ENCODE results near the gene HEPHL1.
"Not testable (repeated sequence)": the region's sequence is repeated elsewhere in the genome, so short reads cannot be mapped to it uniquely, and the experiment has no call there.

The HEPHL1 gene, protein sequence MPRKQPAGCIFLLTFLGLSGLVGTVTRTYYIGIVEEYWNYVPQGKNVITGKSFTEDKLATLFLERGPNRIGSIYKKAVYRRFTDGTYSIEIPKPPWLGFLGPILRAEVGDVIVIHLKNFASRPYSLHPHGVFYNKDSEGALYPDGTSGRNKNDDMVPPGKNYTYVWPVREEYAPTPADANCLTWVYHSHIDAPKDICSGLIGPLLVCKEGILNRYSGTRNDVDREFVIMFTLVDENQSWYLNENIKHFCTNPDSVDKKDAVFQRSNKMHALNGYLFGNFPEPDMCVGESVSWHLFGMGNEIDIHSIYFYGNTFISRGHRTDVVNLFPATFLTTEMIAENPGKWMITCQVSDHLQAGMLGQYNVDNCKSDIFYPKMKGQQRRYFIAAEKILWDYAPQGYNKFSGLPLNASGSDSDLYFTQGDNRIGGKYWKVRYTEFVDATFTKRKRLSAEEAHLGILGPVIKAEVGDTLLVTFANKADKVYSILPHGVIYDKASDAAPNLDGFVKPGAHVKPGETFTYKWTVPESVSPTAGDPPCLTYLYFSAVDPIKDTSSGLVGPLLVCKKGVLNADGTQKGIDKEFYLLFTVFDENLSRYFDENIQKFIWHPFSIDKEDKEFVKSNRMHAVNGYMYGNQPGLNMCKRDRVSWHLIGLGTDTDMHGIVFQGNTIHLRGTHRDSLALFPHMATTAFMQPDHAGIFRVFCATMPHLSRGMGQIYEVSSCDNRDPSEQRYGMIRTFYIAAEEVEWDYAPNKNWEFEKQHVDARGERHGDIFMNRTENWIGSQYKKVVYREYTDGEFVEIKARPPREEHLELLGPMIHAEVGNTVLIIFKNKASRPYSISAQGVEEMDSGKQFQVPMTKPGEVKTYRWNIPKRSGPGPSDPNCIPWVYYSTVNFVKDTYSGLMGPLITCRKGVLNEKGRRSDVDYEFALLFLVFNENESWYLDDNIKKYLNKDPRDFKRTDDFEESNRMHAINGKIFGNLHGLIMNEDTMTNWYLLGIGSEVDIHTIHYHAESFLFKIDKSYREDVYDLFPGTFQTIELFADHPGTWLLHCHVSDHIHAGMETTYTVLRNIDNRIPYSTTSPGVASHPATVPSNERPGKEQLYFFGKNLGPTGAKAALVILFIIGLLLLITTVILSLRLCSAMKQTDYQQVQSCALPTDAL

DNA sequence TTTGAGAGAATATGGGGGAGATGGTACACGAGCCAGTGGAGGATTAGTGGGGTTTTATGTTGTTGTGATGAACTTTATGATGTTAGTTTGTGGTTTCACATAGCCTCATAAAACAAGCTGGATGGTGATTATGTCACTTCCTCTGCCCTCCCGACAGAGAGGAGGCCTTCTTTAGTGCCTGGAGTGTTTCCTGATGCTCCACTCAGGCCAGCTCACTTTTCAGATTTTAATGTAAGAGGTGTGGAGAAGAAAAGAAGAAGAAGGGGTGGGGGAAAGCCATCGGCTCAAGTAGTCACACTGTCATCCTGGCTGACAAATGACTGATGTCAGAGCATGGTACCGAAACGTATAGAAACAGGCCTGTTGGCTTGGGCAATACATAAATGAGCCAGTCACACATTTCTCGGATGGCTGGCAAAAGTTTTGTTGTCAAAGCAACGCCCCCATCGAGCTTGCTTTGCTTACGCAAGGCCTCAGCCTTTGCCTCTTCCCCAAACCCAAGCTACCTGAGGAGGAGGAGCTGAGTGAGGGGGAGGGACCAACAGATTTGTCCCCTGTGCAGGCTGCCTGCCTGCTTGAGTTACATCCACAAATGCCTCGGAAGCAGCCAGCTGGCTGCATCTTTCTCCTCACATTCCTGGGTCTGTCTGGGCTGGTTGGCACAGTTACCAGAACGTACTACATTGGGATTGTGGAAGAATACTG is at the start of gene HEPHL1:
Gene HEPHL1, plus strand, starts transcription at position 578 of the 705 bp plus-strand sequence. Its CDS starts 15 bp downstream, at position 593.
- Histone ChIP-seq H3K27ac (ENCODE audit: low read length) (no peak within 1 kb of the TSS), H3K9me3 (ENCODE audit: control insufficient read depth in 2 of 2, low read length in 2 of 2) (no peaks in the 10 kb centered on the region), H3K36me3 (ENCODE audit: control insufficient read depth in 2 of 2, insufficient read depth in 2 of 2, low read length in 2 of 2) (no peaks in the 10 kb centered on the region), H3K9ac (ENCODE audit: low read length in 2 of 2) (no peak within 1 kb of the TSS), H3K4me3 (ENCODE audit: low read length in 2 of 2) (no peak within 1 kb of the TSS), H3K27me3 (ENCODE audit: control insufficient read depth in 1 of 2, insufficient read depth in 2 of 2, low read length in 2 of 2) (no peaks in the 10 kb centered on the region), H3K4me1 (ENCODE audit: control insufficient read depth, insufficient read depth, low read length) (no peaks in the 10 kb centered on the region)

DNA sequence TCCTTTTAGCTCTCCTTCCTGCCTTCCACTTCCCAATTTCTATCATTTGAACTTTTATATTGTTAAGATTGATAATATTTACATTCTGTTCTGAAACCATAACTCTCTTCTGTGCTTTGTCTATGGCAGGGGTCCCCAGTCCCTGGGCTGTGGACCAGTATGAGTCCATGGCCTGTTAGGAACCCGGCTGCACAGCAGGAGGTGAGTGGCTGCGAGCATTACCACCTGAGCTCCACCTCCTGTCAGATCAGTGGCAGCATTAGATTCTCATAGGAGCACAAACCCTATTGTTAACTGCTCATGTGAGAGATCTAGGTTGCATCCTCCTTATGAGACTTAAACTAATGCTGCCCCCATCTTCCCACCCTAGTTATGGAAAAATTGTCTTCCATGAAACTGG is 48.4 kb upstream of the HEPHL1 start:
- Histone ChIP-seq H3K9me3 (ENCODE audit: control insufficient read depth in 2 of 2, low read length in 2 of 2) (peaks cover 3% of the 10 kb centered on the region in 2 donors), H3K27me3 (ENCODE audit: control insufficient read depth in 1 of 2, insufficient read depth in 2 of 2, low read length in 2 of 2) (peaks cover 0 to 3% of the 10 kb centered on the region in 2 donors), H3K36me3 (ENCODE audit: control insufficient read depth in 2 of 2, insufficient read depth in 2 of 2, low read length in 2 of 2) (no peaks in the 10 kb centered on the region), H3K4me1 (ENCODE audit: control insufficient read depth, insufficient read depth, low read length) (no peaks in the 10 kb centered on the region), H3K4me3 (ENCODE audit: low read length in 2 of 2) (no peak overlapping the region), H3K27ac (ENCODE audit: low read length) (no peak overlapping the region), H3K9ac (ENCODE audit: low read length in 2 of 2) (no peak overlapping the region)

GRCh38 chr11:93973322-93974051 is 47.7 kb upstream of the HEPHL1 start:
- not testable (repeated sequence) for H3K27me3 ChIP-seq (ENCODE audit: control insufficient read depth in 1 of 2, insufficient read depth in 2 of 2, low read length in 2 of 2); H3K36me3 ChIP-seq (ENCODE audit: control insufficient read depth in 2 of 2, insufficient read depth in 2 of 2, low read length in 2 of 2); H3K9ac ChIP-seq (ENCODE audit: low read length in 2 of 2); H3K4me1 ChIP-seq (ENCODE audit: control insufficient read depth, insufficient read depth, low read length); H3K4me3 ChIP-seq (ENCODE audit: low read length in 2 of 2); H3K27ac ChIP-seq (ENCODE audit: low read length); H3K9me3 ChIP-seq (ENCODE audit: control insufficient read depth in 2 of 2, low read length in 2 of 2)

- Histone ChIP-seq H3K9me3 (ENCODE audit: control insufficient read depth in 2 of 2, low read length in 2 of 2) (peaks cover 3 to 8% of the 10 kb centered on the region in 2 donors), H3K9ac (ENCODE audit: low read length in 2 of 2) (no peak overlapping the region), H3K36me3 (ENCODE audit: control insufficient read depth in 2 of 2, insufficient read depth in 2 of 2, low read length in 2 of 2) (no peaks in the 10 kb centered on the region), H3K4me1 (ENCODE audit: control insufficient read depth, insufficient read depth, low read length) (no peaks in the 10 kb centered on the region), H3K4me3 (ENCODE audit: low read length in 2 of 2) (no peak overlapping the region), H3K27ac (ENCODE audit: low read length) (no peak overlapping the region), H3K27me3 (ENCODE audit: control insufficient read depth in 1 of 2, insufficient read depth in 2 of 2, low read length in 2 of 2) (peaks cover 0 to 3% of the 10 kb centered on the region in 2 donors)
Observed at GRCh38 chr11:93974759-93975158, 46.4 kb upstream of the HEPHL1 start.

- H3K27ac ChIP-seq (ENCODE audit: low read length); H3K36me3 ChIP-seq (ENCODE audit: control insufficient read depth in 2 of 2, insufficient read depth in 2 of 2, low read length in 2 of 2): not testable (repeated sequence)
Observed at GRCh38 chr11:93976577-93977254, 44.4 kb upstream of the HEPHL1 start.

DNA sequence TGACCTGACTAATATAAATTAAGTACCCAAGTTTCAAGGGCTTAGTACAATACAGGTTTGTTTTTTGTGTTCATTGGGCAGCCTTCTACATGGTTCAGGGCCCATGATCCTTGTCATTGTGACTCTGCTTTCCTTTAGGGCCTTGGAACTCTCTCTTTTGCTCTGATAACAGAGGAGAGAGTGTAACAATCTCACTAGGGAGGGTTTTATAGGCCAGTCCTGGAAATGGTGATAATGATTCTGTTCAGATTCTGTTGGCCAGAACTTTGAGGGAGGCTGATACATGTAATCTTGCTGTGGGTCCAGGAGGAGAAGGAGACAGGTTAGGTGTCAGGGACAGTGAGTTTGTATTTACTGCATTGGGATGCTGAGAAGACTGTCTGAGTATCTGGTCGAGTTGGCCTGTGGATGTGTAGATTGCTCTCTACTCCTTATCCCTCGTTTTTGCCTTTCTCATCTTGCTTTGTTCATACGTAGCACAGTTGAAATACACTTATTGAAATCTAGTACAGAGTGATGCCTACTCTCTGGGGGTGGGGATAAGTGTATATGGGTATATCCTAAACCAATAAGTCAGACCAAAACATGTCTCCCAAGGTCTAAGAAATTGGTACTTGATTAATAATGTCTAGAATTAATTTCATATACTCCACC is 37.5 kb upstream of the HEPHL1 start:
- Histone ChIP-seq H3K27ac (ENCODE audit: low read length) (no peak overlapping the region), H3K4me1 (ENCODE audit: control insufficient read depth, insufficient read depth, low read length) (no peaks in the 10 kb centered on the region), H3K36me3 (ENCODE audit: control insufficient read depth in 2 of 2, insufficient read depth in 2 of 2, low read length in 2 of 2) (no peaks in the 10 kb centered on the region), H3K9me3 (ENCODE audit: control insufficient read depth in 2 of 2, low read length in 2 of 2) (no peaks in the 10 kb centered on the region), H3K4me3 (ENCODE audit: low read length in 2 of 2) (no peak overlapping the region), H3K27me3 (ENCODE audit: control insufficient read depth in 1 of 2, insufficient read depth in 2 of 2, low read length in 2 of 2) (no peaks in the 10 kb centered on the region), H3K9ac (ENCODE audit: low read length in 2 of 2) (no peak overlapping the region)

More at GRCh38 chr11:93976577-93977254, 44.4 kb upstream of the HEPHL1 start:
- not testable (repeated sequence) for H3K9me3 ChIP-seq (ENCODE audit: control insufficient read depth in 2 of 2, low read length in 2 of 2); H3K9ac ChIP-seq (ENCODE audit: low read length in 2 of 2); H3K4me1 ChIP-seq (ENCODE audit: control insufficient read depth, insufficient read depth, low read length); H3K4me3 ChIP-seq (ENCODE audit: low read length in 2 of 2); H3K27me3 ChIP-seq (ENCODE audit: control insufficient read depth in 1 of 2, insufficient read depth in 2 of 2, low read length in 2 of 2)

DNA sequence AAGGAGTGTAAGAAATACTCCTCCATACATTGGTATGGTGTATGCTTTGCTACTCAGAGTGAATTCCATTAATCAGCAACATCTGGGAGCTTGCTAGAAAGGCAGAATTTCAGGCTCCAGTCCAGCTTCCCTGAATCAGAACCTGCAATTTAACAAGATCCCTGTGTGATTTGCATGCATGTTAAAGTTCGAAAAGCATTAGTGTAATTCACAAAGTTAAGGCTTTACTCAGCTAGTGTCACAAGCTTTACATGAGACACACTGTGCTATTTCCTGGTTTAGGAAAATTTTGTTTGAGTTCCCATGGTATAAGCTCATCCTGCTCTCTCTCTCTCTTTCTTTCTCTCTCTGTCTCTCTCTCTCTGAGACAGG is 37.0 kb upstream of the HEPHL1 start:
- Histone ChIP-seq H3K36me3 (ENCODE audit: control insufficient read depth in 2 of 2, insufficient read depth in 2 of 2, low read length in 2 of 2) (no peaks in the 10 kb centered on the region), H3K27me3 (ENCODE audit: control insufficient read depth in 1 of 2, insufficient read depth in 2 of 2, low read length in 2 of 2) (no peaks in the 10 kb centered on the region), H3K27ac (ENCODE audit: low read length) (no peak overlapping the region), H3K9me3 (ENCODE audit: control insufficient read depth in 2 of 2, low read length in 2 of 2) (no peaks in the 10 kb centered on the region), H3K4me3 (ENCODE audit: low read length in 2 of 2) (no peak overlapping the region), H3K4me1 (ENCODE audit: control insufficient read depth, insufficient read depth, low read length) (no peaks in the 10 kb centered on the region), H3K9ac (ENCODE audit: low read length in 2 of 2) (no peak overlapping the region)

DNA sequence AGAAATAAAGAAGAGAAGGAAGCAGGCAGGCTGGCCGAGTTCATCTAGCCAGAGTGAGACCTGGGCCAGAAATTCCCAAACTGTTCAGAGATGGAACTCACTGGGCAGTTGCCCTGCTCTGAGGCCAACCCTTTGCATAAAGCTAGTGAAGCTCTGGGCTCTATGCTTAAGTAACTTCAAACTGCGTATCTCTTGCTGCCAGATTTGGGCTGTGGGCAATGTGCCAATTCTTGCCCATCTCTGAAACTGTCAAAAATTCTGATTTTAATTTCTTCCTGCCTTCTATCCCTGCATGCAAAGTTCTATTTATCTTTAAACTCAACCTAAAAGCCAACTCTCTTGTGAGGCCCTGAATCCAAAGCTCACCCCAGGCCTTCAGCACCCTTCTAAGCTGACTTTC is 36.2 kb upstream of the HEPHL1 start:
- Histone ChIP-seq H3K36me3 (ENCODE audit: control insufficient read depth in 2 of 2, insufficient read depth in 2 of 2, low read length in 2 of 2) (no peaks in the 10 kb centered on the region), H3K4me1 (ENCODE audit: control insufficient read depth, insufficient read depth, low read length) (no peaks in the 10 kb centered on the region), H3K27ac (ENCODE audit: low read length) (no peak overlapping the region), H3K9me3 (ENCODE audit: control insufficient read depth in 2 of 2, low read length in 2 of 2) (no peaks in the 10 kb centered on the region), H3K4me3 (ENCODE audit: low read length in 2 of 2) (no peak overlapping the region), H3K27me3 (ENCODE audit: control insufficient read depth in 1 of 2, insufficient read depth in 2 of 2, low read length in 2 of 2) (no peaks in the 10 kb centered on the region), H3K9ac (ENCODE audit: low read length in 2 of 2) (no peak overlapping the region)

DNA sequence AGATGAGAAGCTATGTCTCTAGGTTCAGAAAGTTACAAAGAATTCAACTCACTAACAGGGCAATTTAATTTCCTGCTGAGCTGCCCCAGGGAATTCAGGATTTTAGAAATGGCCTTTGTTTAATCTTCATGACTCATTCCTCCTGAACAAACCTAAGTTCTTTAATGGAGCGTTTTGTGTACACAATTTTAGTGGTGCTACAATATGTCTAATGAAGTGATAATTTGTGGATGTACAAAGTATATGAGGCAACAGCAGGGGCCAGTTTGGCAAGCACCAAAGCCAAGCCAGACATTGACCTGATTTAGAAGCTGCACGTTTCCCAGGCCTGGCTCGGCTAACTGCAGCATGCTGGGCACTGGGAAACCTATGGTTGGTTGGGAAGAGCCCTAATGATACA is 34.4 kb upstream of the HEPHL1 start:
- H3K4me3 ChIP-seq (ENCODE audit: low read length in 2 of 2) = no peak overlapping the region
- peaks cover 0 to 3% of the 10 kb centered on the region in 2 donors for H3K9me3 ChIP-seq (ENCODE audit: control insufficient read depth in 2 of 2, low read length in 2 of 2)
- no peaks in the 10 kb centered on the region for H3K36me3 ChIP-seq (ENCODE audit: control insufficient read depth in 2 of 2, insufficient read depth in 2 of 2, low read length in 2 of 2)
- H3K4me1 ChIP-seq (ENCODE audit: control insufficient read depth, insufficient read depth, low read length) = no peaks in the 10 kb centered on the region
- no peak overlapping the region for H3K9ac ChIP-seq (ENCODE audit: low read length in 2 of 2)
- H3K27ac ChIP-seq (ENCODE audit: low read length) = no peak overlapping the region
- H3K27me3 ChIP-seq (ENCODE audit: control insufficient read depth in 1 of 2, insufficient read depth in 2 of 2, low read length in 2 of 2) = no peaks in the 10 kb centered on the region
